HG03565 (cell line): ENCODE results near the gene PTGES3L.
A peak's percentile ranks its signal among the peaks of the same experiment; 100 is the strongest.

ENCODE experiments used
- ATAC-seq: cut with Tn5 transposase; IDR thresholded peaks from one replicate; pipeline ENCODE4 v1.9.1; 2021; ENCODE audit warnings: mild to moderate bottlenecking, moderate library complexity; ENCODE audit not compliant: unreplicated experiment

The PTGES3L gene

DNA sequence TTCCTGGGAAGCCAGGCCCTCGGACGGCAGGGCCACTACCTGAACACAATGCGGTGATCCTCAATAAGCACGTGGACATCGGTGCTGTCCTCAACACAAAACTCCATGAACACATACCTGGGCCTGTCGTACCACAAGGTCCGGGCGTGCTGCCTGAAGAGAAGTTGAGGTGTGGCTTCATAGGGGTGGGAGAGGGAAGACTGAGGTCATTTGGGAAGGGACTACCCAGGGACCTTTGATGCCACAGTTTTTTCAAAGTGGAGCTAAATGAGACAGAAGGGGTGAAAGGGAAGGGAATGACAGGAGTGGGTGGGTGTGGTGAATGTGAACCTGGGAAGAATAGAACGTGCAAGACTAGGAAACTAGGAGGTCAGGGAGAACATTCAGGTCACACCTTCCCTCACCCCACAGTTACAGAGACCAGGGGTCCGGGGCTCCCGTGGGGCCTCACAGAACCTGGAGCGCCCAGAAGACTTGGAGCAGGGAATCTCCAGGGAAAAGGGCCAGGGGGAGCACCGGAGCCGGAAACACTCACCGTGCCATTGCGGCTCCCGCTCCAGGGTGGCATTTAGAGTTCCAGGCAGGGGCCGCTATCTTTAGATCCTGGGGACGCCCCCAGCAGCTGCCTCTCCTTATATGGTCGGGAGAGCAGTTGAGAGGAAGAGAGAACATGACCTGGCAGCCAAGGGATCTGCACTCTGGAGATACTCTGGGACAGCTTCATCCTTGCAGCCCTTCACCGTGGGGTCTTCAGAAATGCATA lies at the start of gene PTGES3L:
Gene PTGES3L, minus strand, starts transcription at position 570 of the 763 bp plus-strand sequence. Its CDS starts 27 bp downstream, at position 543.
- peak; percentile 27 for ATAC-seq

DNA sequence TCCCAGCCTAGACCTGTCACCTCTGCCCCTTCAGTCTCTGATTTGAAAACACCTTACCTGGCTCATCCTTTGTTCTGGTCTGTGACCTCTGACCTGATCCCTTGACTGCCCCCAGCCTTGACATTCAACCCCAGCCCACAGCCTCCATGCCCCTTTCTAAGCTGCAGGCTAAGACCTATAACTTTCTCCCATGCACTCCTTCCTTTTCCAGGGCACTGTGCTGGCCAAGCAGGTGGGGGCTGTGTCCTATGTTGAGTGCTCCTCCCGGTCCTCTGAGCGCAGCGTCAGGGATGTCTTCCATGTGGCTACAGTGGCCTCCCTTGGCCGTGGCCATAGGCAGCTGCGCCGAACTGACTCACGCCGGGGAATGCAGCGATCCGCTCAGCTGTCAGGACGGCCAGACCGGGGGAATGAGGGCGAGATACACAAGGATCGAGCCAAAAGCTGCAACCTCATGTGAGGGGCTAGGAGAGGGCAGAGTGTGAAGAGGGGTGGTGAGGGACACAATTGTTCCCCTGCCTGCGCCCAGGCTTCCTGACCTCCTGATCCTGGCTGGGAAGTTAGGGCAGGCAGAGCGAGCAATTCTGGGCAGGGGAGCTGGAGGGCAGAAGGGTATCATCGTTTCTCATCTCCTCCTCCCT lies 48.5 kb upstream of the PTGES3L start:
- ATAC-seq, result no peak

DNA sequence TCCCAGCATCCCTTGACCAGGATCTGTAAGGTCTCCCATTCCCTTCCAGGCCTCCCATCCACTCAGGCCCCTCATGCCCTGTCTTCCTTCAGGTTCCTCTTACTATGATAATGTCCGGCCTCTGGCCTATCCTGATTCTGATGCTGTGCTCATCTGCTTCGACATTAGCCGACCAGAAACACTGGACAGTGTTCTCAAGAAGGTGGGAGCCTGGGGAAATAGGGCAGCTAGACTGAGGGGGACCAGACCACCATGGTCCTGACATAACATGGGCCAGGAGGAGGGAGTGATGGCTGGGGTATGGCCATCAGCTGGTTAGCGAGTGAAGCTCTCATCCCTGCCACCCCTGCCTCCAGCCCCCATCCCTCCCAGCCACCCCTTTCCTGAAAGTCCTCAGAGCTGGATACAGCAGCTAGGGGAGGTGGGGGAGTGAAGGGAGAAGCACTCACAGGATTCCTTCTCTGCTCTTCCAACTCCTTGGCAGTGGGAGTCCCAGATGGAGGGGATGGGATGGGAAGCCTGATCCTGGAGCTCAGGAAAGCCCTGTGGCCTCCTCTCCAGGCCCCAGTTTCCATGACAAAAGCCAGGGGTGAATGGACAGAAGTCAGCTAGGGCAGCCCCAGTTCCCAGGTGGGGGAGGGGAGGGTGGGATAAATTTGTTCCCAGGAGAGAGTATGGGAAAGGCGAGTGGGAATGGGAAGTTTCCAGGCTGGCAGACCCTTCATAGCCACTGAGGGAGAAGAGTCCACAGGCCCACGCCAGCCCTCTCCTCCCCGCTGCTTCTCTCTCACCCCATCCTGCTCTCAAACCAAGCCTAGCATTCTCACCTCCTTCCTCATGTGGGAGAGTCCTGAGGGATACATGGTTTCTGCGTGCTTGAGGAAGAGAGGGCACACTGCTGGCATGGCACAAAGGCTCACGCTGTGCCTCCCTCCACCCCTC lies 47.5 kb upstream of the PTGES3L start:
- ATAC-seq, result no peak

DNA sequence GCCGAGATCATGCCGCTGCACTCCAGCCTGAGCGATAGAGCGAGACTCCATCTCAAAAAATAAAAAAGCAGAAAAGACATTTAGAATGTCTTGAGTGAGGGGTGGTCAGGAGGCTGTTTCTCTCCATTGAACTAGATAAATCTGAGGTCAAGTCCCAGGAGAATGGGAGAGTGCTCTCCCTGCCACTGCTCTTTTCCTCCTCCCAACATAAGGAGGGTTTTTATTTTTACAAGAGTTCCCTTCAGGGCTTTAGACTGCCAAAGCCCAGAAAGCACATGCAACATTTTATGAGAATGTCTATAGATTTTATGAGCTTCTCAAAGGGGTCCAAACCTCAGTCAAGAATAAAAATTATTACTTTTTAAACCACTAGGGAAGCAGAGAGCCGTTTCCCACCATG lies 46.7 kb upstream of the PTGES3L start:
- ATAC-seq, result no peak

DNA sequence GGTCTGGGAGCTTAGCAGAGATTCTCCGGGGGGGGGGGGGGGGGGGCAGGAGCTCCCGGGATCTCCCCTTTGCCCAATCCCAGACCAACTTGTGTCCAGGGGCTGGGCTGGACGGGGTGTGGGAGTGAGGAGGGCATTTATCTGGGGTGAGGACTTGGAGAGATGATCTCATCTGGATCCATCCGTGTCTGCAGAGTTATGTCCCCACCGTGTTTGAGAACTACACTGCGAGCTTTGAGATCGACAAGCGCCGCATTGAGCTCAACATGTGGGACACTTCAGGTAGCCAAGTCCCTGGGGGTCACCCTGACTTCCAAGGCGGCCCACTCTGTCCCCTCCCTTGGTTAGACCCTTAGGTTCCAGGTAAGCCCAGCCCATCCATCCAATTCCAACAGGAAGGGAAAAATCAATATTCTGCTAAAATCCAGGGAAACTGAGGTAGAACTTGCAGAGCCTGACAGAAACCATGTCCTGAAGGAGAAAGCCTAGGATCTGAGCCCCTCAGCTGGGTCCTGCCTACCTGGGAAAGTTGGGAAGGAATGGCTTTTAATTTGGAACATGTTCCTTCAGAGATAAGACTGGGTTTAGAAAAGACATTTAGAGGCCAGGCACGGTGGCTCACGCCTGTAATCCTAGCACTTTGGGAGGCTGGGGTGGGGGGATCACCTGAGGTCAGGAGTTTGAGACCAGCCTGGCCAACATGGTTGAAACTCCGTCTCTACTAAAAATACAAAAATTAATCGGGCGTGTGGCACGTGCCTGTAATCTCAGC lies 46.1 kb upstream of the PTGES3L start:
- no peak for ATAC-seq

DNA sequence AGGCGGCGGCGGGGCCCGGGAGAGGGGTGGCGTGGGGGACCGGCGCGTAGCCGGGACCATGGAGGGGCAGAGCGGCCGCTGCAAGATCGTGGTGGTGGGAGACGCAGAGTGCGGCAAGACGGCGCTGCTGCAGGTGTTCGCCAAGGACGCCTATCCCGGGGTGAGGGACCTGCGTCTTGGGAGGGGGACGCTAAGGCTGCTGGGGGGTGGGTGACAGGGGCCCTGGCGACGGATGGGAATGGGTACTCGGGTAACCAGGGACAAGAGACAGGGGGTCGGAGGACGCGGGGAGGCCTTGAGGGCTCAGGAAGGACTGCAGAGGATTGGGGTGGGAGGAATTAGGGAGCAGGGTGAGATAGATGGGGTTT lies 45.4 kb upstream of the PTGES3L start:
- no peak for ATAC-seq

DNA sequence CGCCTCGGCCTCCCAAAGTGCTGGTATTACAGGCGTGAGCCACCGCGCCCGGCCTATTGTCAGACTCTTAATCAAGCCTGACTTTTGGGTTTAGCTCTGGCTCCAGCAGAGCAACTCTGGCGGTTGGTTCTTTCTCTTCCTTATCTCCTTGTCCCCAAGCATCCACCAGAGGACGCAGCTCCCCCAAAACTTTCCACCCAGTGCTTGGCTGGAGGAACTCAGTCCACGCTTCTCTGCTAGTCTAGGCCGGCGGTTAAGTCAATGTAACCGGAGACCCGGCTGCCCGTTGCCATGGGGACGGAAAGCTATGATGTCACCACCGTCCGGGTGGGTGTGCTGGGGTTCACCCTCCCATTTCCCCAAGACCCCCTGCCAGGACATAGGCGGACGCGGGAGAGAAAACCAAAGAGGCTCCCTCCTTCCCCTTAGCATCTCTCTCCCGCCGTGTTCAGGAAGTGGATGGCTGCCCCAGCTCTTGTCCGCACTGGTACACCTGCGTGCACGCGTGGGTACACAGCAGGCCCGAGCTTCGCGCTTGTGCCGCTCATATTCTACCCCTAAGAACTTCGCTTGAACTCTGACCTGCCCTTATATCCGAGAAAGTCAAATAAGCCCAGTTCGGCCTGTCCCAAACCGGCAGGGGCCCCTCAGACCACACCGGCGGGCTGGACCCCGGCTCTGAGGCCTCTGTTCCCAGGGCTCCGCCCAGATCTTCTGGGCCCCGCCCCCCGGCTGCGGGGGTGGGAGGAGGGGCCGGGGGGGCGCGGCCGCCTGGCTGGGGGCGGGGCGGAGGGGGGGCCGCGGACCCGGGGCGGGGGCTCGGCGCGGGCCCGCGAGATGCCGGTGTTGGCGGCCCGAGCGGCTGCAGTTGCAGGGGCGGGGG lies 44.8 kb upstream of the PTGES3L start, which contains the start of gene RND2:
Gene RND2, plus strand, starts transcription at position 825 of the 883 bp plus-strand sequence. CDS start 117 bp downstream, outside the sequence.
- no peak for ATAC-seq

DNA sequence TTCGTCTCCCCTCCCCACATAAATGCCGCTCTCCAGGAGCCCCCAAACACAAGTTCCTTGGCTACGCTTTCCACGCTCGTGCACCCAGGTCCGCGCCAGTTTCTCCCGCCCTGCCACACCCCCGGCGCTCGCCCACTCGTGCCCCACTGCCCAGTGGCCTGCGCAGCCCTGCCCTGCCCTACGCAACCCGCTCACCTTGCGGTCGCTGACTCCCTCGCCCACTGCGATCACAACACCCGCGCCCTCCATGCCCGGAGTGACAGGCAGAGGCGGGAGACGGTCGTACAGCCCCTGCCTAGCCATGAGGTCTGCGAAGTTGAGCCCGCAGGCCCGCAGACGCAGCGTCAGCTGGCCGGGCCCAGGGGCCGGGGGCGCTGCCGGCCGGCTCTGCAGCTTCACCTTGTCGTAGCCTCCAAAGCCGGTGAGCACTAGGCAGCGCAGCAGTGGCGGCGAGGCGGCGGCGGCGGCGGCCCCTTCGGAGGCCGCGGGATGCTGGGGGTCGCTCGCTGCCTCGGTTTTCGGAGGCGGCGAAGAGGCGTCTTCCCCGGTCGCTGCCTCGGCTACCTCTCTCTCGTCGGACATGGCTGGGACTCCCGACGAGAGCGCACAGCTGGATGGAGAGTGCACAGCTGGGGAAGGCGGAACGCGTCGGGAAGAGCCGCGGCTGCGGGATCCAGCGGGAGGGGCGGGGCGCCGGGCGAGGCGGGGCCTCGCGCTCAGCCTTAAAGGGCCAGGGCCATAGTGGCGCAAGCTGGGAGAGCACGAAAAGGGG lies 42.0 kb upstream of the PTGES3L start, which contains the start of gene VAT1:
Gene VAT1, minus strand, starts transcription at position 645 of the 772 bp plus-strand sequence. Its CDS starts 63 bp downstream, at position 582.
- no peak for ATAC-seq

DNA sequence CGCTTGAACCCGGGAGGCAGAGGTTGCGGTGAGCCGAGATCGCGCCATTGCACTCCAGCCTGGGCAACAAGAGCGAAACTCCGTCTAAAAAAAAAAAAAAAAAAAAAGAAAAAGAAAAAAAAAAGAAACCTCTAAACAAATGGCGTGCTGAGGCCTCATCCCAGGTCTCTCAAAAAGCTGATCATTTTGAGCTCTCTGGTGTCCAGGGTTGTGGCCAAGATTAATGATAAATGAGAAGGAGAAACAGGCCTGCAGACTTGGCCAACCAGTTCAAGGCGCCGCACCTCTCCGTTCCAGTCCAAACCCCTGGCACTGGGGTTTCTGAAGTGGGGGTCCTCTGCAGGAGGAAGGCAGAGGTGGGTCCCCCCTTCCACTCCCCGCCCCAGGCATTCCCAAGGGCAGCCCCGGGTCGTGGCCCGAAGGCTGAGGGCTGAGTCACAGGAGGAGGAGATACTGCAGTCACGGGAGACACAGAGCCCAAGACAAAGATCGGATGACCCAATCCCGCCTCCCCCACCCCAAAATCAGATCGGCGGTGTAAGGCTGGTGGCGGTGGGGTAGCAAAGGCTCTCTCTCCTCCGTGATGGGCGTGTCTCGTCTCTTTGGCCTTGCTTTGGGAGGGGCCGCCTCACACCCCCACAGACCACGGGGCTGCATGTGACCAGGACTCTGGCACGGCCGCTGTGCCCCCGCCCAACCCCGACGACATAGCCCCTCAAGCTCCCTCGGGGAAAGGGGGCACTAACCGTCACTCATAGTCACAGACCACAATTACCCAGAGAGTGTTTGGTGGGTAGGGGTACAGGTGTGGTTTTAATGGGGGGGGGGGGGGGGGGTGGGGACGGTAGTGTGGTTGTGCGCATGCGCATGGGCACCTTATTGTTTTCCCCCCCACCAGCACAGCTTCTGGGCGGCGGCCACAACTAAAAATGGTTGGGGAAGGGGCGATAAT lies 41.2 kb upstream of the PTGES3L start:
- ATAC-seq, result no peak

DNA sequence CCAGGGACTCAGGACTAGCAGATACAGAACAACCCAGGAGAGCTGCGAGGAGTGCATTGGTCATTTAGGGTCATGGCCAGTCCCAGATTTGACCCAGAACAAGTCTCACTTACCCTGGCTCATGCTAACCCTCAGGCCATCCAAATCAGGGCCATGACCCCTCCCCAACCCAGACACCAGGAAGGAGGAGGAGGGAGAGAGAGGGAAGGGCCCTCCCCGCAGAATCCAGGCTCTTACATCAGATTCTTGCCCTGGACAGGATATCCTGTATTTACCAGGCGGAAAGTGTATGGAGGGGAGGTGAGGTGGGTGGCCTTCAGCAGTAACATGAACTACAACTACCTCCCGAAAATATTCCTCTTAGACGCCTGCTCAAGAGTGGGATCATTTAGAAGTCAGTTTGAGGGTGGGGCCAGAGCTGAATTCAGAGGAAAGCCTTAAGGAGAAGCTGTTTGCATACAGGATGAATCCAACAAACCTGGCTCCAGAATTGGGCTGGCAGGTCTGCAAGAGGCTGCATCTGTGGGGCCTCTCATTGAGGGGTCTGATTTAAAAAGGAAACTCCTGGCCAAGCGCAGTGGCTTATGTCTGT lies 40.2 kb upstream of the PTGES3L start:
- ATAC-seq, result no peak

DNA sequence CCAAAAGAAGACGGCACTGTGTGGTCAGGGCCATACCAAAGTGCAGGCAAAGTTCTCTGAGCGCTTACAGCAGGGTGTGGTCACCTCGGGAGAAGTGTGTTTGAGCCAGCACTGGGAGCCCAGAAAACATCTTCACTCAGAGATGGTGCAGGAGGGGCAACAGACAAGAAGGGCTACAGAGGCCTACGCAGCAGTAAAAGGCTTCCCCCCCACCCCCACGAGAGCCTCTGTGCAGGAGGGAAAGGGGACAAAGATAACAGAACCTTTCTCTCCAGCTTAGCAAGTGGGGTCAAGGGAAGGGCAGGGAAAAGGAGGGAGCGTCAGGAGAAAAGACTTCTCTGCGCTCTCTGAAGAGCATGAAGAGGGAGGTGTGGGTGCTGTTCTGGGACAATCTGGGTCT lies 39.5 kb upstream of the PTGES3L start:
- no peak for ATAC-seq

DNA sequence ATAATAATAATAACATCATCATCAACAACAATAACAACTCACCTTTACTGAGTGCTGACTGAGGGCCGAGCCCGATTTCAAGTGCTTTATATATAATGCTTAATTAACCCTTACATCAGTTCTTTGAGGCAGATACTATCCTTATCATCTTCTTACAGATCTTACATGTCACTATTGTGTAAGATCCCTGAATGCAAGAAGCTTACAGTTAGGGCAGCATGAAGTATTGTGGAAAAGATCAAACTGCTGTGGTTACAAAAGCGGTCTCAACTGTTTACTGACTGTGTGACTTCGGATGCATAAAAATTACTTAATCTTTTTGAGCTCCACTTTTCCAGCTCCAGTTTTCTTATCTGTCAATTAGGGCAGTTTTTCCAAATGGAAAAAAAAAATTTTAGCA lies 39.1 kb upstream of the PTGES3L start:
- no peak for ATAC-seq

DNA sequence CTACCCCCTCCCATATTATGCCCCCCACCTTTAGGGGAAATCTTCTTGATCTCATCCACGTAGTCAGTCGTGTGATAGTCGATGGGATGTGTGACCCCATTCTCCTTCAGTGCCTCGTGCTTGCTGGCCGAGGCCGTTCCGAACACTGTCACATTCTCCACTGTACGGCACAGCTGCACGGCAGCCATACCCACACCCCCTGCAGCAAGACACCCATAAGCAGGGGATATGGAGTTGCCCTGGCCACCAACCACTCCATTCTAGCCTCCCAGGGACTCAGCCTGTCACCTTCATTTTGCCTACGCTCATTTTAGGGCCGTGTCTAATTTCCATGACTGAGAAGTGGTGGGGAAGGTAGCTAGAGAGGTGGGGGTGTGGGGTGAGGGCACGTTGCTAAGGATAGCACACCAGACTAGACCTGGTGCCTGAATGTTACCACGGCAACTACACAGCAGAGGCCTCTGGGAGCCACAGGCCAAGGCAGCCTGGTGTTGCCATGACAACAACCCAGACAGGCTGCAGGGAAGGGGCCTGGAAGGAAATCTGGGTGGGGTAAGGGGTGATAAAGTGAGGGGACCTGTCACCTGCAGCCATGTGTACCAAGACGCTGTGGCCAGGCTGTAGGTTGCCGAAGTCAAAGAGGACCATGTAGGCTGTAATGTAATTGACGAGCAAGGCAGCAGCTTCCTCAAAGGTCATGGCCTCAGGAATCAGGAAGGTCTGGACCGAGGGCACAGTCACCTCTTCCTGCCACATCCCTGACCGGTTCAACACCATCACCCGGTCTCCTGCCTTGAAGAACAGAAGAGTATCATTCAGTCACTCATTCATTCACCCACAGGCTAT lies 38.4 kb upstream of the PTGES3L start:
- ATAC-seq, result no peak

DNA sequence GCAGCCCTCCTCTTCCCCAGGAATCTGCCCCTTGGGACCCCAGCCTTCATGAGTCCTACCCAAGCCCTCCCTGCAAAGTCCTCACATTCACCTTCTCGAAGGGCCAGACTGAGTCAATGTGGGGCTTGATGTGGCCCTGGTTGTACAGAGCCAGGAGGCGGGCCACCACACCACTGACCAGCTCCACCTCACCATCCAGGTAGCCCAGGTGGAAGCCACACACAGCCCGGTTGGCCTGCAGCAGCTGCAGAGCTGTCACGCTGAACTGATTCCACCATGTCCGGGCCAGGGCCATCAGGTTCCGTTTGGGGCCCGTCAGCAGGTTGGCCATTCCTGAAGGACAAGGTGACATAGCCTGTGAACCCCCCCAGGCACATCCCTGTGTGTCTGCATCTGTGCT lies 36.3 kb upstream of the PTGES3L start:
- no peak for ATAC-seq

DNA sequence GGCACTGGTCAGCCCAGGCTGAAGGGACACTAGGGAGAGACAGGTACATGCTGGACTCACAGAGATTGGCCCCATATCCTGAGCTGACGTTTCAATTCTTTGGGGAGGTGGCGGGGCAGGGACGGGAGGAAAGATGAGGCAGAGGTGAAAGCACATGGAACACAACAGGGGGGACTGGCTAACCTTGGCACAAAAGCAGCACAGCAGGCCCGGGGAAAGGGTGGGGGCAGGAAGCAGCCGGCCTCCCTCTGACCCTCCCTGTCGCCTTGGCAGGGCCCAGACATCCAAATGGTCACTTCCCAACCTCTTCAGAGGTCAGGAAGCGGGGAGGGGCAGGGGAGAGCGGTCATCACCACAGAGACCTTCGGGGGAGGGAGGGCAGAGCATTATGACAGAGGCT lies 35.7 kb upstream of the PTGES3L start:
- ATAC-seq, result no peak
